Superior temporal gyrus (tissue), 1 donor: ENCODE results near the gene MAP3K10.
"Not testable (repeated sequence)": the region's sequence is repeated elsewhere in the genome, so short reads cannot be mapped to it uniquely, and the experiment has no call there.

Source experiments
- DNase-seq: peaks from one replicate; pipeline ENCODE4 v3.0.0-alpha.2; 2016; ENCODE audit errors: extremely low spot score

MAP3K10 gene

GRCh38 chr19:40190891-40191835 is at the start of gene MAP3K10:
MAP3K10 (plus strand) TSS chr19:40191426; CDS start chr19:40192032, 606 bp downstream.
- DNase-seq, result peak; percentile 77

DNA sequence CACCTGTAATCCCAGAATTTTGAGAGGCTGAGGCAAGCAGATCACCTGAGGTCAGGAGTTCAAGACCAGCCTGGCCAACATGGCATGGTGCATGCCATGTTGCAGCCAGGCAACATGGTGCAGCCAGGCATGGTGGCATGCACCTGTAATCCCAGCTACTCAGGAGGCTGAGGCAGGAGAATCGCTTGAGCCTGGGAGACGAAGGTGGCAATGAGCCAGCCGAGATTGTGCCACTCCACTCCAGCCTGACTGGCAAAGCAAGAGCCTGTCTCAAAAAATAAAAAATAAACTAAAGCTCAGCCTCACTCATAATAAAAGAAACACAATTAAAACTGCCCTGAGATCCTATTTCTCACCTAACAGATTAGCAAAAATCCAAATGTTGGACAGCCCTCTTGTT is 49.7 kb upstream of the MAP3K10 start:
- no peak for DNase-seq

DNA sequence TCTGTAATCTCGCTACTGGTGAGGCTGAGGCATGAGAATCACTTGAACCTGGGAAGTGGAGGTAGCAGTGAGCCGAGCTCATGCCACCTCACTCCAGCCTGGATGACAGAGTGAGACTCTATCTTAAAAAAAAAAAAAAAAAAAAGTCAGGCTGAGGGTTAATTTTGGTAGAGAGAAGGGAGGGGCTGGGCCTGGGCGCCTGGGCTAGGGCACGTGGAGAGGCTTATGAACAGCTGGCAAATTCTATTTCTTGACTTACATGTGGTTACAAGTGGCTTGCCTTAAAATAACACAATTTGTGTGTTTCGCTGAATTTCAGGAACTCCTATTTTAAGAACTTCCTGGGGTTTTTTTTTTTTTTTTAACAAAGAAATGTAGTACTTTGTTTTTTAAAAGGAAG is 47.6 kb upstream of the MAP3K10 start:
- peak; percentile 44 for DNase-seq

DNA sequence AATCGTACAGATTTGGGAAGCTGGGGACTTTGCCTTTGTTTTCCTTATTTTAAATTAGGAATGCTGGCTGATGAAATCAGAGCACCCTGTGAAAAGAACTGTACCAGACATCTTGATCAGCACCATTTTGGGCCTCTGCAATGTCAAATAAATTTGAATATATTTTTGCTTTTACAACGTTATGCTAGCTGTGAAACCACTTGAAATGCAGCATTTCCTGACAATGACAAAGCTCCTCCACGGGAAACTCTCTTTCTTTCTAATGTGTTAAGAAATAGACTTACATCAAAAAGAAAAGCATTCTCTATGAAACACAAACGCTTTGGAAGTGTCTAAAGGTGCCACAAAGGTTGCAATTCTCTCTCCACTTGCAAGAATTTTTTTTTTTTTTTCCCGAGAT is 47.1 kb upstream of the MAP3K10 start:
- no peak for DNase-seq

DNA sequence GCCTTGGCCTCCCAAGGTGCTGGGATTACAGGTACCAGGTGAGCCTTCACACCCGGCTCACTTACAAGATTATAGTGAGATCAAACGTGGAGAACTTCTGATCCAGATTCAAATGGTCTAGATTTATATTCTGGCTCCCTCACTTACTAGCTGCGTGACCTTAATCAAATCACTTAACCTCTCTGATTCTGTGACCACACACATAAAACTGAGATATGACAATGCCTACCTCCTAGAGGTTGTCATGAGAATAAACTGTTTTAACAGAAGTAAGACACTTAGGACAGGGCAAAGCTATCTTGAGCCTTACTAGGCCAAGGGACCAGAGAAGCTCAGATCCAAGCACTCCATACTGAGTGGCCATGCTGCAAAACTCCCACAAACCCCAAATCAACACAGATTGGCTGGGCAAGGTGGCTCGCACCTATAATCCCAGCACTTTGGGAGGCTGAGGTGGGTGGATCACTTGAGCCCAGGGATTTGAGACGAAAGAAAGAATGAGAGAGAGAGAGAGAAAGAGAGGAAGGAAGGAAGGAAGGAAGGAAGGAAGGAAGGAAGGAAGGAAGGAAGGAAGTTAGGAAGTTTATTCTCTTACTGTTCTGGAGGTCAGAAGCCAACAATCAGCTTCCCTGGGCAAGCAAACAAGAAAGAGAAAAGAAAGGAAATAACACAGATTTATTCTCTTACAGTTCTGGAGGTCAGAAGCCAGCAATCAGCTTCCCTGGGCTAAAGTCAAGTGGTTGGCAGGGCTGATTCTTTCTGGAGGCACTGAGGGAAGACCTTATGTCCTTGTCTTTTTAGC is 46.1 kb upstream of the MAP3K10 start:
- no peak for DNase-seq

DNA sequence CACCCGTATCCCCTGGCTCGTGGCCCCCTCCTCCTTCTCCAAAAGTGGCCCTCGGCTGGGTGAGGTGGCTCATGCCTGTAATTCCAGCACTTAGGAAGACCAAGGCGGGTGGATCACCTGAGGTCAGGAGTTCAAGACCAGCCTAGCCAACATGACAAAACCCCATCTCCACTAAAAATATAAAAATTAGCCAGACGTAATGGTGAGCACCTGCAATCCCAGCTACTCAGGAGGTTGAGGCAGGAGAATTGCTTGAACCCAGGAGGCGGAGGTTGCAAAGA is 45.5 kb upstream of the MAP3K10 start:
- not testable (repeated sequence) for DNase-seq

GRCh38 chr19:40147338-40147692 is 43.9 kb upstream of the MAP3K10 start:
- no peak for DNase-seq

DNA sequence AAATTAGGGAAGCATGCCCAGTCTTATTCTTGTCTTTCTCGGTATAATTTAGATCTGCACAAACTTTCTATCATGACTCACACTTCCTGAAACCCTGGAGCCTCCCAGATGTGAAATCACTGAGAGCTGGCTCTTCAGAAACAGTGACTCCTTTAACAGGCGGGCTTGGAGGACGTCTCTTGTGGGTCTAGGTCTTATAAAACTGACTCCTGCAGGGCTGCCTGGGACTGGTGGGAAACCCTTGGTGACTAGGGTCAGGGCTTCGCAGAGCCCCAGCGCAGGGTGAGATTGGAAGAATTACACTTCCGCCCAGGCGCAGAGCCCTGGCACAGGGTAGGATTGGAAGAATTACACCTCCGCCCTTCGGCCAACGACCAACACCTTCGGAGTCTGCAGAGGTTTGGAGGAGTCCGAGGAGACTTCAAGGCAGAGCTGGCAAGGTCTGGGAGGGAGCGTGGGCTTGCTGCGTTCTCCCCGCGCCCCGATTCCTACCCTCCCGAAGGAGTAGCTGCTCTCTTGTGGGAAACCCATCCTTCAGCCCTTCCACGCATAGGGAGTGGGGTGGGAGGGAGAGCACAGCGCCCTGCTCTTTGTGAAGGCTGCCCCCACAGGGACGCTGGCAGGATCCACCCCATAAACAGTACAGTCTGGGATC is 43.4 kb upstream of the MAP3K10 start:
- DNase-seq, result no peak

DNA sequence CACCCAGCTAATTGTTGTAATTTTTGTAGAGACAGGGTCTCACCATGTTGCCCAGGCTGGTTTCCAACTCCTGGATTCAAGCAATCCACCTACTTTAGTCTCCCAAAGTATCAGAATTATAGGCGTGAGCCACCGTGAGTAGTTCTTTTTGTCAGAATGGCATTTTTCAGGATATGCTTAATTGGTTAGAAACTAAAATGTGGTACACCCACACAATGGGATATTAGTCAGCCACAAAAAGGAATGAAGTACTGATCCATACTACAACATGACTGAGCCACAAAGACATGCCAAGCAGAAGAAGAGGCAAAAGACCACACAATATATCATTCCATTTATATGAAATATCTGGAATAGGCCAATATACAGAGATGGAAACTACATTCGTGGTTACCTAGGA is 41.7 kb upstream of the MAP3K10 start:
- no peak for DNase-seq

DNA sequence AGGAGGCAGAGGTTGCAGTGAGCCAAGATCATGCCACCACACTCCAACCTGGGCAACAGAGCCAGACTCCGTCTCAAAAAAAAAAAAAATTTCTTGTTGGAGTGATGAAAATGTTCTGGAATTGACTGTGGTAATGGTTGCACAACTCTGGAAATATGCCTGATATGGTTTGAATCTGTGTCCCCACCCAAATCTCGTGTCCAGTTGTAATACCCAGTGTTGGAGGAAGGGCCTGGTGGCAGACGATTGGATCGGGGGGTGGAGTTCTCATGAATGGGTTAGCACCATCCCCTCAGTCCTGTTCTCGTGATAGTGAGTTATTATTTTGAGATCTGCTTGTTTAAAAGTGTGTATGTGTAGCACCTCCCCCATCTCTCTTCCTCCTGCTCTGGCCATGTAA is 41.1 kb upstream of the MAP3K10 start:
- no peak for DNase-seq

DNA sequence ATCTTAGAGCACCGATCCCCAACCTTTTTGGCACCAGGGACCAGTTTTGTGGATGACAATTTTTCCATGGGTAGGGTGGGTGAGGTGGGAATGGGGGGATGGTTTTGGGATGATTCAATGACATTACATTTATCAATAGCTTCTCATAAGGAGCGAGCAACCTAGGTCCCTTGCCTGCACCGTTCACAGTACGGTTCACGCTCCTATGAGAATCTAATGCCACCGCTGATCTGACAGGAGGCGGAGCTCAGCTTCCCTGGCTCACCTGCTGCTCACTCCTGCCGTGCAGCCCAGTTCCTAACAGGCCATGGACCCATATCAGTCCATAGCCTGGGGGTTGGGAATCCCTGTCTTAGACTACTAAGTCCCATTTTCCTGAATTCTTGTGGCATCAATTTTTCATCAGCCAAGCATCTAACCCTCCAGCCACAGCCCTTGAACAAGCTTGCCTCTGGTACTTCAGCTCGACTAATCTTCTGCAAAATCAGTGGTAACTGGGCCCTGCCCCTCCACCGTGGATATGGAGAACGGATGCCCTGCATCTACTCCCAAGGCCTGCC is 37.0 kb upstream of the MAP3K10 start:
- DNase-seq, result no peak

DNA sequence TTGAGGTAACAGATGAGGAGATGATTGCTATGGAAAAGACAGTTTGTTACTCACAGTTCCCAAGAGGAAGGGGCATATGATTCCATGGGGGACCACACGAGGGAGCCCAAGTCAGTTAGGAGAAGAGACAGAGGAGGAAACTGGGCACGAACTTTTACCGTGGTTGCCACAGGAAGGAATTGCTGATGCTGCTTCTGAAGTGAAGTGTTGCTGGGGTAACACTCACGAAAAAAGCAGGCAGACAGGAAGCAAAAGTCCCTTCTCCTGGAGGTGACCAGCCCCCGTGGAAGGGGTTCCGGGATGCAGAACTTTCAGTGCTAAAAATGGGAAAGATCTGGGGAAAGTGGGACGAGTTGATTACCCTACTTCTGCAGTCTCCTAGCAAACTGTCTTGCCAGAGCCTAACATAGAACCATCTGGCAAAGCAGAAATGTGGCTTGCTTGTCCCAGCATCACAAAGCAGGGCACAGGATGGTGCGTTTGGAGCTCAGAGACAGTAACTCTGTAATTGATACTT is 35.4 kb upstream of the MAP3K10 start:
- DNase-seq, result peak; percentile 45

DNA sequence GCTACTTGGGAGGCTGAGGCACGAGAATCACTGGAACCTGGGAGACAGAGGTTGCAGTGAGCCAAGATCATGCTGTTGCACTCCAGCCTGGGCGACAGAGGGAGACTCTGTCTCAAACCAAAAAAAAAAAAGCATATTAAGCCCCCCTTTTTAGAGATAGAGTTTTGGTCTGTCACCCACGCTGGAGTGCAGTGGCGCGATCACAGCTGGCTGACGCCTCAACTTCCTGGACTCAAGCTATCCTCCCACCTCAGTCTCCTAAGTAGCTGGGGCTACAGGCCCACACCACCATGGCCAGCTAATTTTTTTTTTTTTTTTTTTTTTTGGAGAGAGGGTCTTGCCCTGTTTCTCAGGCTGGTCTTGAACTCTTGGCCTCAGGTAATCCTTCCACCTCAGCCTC is 34.2 kb upstream of the MAP3K10 start:
- DNase-seq, result no peak

- no peak for DNase-seq
Observed at GRCh38 chr19:40159744-40160143, 31.5 kb upstream of the MAP3K10 start.

- DNase-seq, result no peak
Observed at GRCh38 chr19:40162104-40162503, 29.1 kb upstream of the MAP3K10 start.

DNA sequence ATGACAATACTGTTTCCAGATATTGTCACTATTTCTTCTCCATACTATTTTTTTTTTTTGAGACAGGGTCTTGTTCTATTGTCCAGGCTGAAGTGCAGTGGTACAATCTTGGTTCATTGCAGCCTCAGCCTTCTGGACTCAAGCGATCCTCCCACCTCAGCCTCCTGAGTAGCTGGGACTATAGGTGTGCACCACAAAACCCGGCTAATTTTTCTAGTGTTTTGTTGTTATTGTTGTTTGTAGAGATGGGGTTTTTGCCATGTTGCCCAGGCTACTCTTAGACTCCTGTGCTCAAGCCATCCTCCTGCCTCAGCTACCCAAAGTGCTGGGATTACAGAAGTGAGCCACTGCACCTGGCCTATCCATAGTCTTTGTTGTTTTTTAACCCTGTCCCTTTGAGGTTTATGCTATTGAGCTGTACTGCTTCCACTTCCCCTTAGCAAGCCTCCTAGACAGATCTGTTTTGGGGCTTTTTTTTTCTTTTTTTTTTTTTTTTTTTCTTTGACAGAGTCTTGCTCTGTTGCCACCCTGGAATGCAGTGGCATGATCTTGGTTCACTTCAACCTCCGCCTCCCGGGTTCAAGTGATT is 27.6 kb upstream of the MAP3K10 start:
- DNase-seq, result no peak

DNA sequence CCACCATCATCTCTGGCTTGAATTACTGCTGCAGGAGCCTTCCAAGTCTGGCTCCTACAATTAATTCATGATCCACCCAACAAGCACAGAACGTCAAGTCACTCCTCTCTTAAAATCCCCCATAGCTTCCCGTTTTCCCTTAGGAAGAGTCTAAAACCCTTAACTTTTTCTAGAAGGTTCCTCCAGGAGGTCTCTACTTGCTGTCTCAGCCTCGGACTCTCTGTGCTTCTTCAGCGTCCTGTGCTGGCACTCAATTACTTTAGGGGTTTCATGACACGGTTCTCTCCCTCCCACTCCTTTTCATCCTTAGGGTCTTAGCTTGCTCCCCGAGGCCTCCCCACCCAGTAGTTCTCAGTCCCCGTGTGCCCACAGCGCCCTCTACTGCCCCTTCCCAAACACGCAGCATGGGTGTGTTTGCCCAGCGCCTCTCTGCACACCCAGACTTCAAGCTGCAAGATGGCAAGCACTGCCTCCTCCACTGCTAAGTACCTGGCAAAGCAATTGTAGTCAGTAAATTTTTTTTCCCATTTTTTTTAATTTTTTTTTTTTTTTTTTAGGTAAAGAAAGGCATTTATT is 25.8 kb upstream of the MAP3K10 start:
- peak; percentile 57 for DNase-seq

- DNase-seq, result not testable (repeated sequence)
Observed at GRCh38 chr19:40169482-40170302, 21.5 kb upstream of the MAP3K10 start.

DNA sequence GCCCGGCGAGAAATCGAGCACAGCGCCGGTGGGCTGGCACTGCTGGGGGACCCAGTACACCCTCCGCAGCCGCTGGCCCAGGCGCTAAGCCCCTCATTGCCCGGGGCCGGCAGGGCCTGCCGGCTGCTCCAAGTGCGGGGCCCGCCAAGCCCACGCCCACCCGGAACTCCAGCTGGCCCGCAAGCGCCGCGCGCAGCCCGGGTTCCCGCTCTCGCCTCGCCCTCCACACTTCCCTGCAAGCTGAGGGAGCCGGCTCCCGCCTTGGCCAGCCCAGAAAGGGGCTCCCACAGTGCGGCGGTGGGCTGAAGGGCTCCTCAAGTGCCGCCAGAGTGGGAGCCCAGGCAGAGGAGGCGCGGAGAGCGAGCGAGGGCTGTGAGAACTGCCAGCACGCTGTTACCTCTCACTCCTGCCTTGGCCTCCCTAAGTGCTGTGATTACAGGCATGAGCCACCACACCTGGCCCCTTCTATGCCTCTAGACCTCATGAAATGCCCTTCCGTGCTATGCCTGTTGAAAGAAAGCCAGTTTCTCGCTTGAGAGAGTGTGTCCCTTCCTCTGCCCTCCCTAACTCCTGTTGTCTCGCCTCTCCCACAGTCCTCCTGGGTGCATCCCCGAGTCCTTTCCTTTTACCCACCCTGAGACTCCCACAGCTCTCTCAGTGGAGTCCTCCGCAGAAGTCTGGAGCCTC is 20.8 kb upstream of the MAP3K10 start:
- not testable (repeated sequence) for DNase-seq

- not testable (repeated sequence) for DNase-seq
Observed at GRCh38 chr19:40171293-40171692, 19.9 kb upstream of the MAP3K10 start.
